ENCODE data around the gene MYL6B. TPM values are rescaled to one million over a fixed set of nuclear protein-coding genes. Genes with fewer than 3 reads are reported as not detected.

MYL6B gene
- polyA plus RNA-seq, 2 of the 4 experiments (the other 2 are of a cell fraction) = 67.0 to 83.9 TPM

DNA sequence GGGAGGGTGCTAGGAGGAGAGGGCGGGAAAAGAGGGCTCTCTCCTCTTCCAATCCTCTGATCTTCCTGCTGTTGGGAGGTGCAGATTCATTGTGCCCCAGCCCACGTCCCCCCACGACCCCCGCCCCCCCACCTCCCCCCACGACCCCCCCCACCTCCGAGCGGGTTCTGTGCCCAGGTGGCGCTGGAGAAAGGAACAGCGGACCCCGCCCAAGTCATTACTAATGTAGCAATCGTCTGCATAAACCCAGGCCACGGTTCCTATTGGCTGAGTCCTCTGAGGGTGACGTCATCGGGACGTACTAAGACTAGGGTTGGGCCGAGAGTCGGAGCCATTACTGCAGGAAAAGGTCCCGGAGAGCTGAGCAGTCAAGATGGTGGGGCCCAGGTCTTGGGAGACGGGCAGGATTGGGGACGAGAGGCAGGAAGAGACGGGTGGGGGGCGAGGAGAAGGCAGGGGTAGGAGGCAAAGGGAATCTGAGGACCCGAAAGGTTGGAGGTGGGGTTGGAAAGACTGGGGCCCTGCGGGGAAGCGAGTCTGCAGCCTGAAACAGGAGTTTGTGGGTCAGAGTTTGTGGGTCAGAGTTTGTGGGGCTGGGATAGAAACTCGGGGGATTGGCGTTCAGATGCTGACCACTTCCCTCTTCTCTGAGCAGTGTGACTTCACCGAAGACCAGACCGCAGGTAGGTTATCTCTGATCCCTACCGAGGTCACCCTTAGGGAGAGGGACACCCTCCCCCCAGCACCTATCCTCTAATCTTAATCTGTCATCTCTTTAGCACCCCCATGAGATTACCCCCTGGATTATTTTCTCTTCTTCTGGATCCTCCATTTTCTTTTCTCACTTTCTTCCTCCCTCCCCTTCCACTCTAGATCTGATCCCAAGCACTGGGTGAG is 5.9 kb downstream of the MYL6B start, which contains the start of gene MYL6 (continued):
- TF ChIP-seq ESRRA (IDR thresholded peaks at IDR 0.05; ENCODE audit: borderline replicate concordance, low read length) (0 out of 2 replicates have a peak, but pooled peaks have one; percentile 7), RCOR1 (IDR thresholded peaks at IDR 0.05; ENCODE audit: low read depth, low read length) (no peak), RAD21 (conservative IDR thresholded peaks at IDR 0.05 in 1 of 2, IDR thresholded peaks at IDR 0.05 in 1 of 2) (no peak), POLR2AphosphoS2 (conservative IDR thresholded peaks at IDR 0.05; ENCODE audit: low read length) (peak; percentile 71; the same call in 1 of the 2 replicates), ZSCAN20 (CRISPR knock-in tag; IDR thresholded peaks at IDR 0.05) (no peak), MAFK (IDR thresholded peaks at IDR 0.05; ENCODE audit: partially characterized antibody) (no peak), HDAC2 (IDR thresholded peaks at IDR 0.05) (no peak), RARB (CRISPR knock-in tag; IDR thresholded peaks at IDR 0.05) (peak; percentile 69; the same call in 1 of the 2 replicates), RNF2 (IDR thresholded peaks at IDR 0.05; ENCODE audit: borderline replicate concordance, low read depth) (no peak), CHD2 (IDR thresholded peaks at IDR 0.05; ENCODE audit: low read length, partially characterized antibody) (no peak), HOXB5 (CRISPR knock-in tag; IDR thresholded peaks at IDR 0.05) (peak; percentile 41; the same call in 1 of the 2 replicates), CBX8 (IDR thresholded peaks at IDR 0.05) (no peak), GATA3 (IDR thresholded peaks at IDR 0.05; ENCODE audit: borderline replicate concordance) (peak; percentile 29; the same call in 1 of the 2 replicates), NFE2L2 (conservative IDR thresholded peaks at IDR 0.05; ENCODE audit: low read length) (no peak), FOSB (CRISPR knock-in tag; IDR thresholded peaks at IDR 0.05) (peak; percentile 88), CEBPB (IDR thresholded peaks at IDR 0.05) (peak; percentile 37 to 86), PHF8 (IDR thresholded peaks at IDR 0.05; ENCODE audit: borderline replicate concordance, low read depth) (peak; percentile 78; the same call in 1 of the 2 replicates), HOXB13 (CRISPR knock-in tag; IDR thresholded peaks at IDR 0.05; ENCODE audit: low read depth) (no peak), ZFP36 (IDR thresholded peaks at IDR 0.05; ENCODE audit: borderline replicate concordance, partially characterized antibody) (no peak), POLR2A (IDR thresholded peaks at IDR 0.05; ENCODE audit: low read length) (peak; percentile 99), NR3C1 (IDR thresholded peaks at IDR 0.05) (no peak), FOXS1 (CRISPR knock-in tag; IDR thresholded peaks at IDR 0.05) (peak; percentile 55; the same call in 1 of the 2 replicates), SMC3 (IDR thresholded peaks at IDR 0.05) (no peak), SREBF2 (IDR thresholded peaks at IDR 0.05) (no peak)
- TF ChIP-seq, protein P1, sequence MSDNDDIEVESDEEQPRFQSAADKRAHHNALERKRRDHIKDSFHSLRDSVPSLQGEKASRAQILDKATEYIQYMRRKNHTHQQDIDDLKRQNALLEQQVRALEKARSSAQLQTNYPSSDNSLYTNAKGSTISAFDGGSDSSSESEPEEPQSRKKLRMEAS (IDR thresholded peaks at IDR 0.05) = no peak; the same call in none of the 2 replicates
- TF ChIP-seq, protein P2, sequence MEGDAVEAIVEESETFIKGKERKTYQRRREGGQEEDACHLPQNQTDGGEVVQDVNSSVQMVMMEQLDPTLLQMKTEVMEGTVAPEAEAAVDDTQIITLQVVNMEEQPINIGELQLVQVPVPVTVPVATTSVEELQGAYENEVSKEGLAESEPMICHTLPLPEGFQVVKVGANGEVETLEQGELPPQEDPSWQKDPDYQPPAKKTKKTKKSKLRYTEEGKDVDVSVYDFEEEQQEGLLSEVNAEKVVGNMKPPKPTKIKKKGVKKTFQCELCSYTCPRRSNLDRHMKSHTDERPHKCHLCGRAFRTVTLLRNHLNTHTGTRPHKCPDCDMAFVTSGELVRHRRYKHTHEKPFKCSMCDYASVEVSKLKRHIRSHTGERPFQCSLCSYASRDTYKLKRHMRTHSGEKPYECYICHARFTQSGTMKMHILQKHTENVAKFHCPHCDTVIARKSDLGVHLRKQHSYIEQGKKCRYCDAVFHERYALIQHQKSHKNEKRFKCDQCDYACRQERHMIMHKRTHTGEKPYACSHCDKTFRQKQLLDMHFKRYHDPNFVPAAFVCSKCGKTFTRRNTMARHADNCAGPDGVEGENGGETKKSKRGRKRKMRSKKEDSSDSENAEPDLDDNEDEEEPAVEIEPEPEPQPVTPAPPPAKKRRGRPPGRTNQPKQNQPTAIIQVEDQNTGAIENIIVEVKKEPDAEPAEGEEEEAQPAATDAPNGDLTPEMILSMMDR (IDR thresholded peaks at IDR 0.05) = no peak
- TF ChIP-seq, protein P3, sequence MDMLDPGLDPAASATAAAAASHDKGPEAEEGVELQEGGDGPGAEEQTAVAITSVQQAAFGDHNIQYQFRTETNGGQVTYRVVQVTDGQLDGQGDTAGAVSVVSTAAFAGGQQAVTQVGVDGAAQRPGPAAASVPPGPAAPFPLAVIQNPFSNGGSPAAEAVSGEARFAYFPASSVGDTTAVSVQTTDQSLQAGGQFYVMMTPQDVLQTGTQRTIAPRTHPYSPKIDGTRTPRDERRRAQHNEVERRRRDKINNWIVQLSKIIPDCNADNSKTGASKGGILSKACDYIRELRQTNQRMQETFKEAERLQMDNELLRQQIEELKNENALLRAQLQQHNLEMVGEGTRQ (IDR thresholded peaks at IDR 0.05) = no peak
- TF ChIP-seq, protein P4, sequence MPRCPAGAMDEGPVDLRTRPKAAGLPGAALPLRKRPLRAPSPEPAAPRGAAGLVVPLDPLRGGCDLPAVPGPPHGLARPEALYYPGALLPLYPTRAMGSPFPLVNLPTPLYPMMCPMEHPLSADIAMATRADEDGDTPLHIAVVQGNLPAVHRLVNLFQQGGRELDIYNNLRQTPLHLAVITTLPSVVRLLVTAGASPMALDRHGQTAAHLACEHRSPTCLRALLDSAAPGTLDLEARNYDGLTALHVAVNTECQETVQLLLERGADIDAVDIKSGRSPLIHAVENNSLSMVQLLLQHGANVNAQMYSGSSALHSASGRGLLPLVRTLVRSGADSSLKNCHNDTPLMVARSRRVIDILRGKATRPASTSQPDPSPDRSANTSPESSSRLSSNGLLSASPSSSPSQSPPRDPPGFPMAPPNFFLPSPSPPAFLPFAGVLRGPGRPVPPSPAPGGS (IDR thresholded peaks at IDR 0.05) = peak; percentile 96
- TF ChIP-seq, protein P5, sequence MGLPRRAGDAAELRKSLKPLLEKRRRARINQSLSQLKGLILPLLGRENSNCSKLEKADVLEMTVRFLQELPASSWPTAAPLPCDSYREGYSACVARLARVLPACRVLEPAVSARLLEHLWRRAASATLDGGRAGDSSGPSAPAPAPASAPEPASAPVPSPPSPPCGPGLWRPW (IDR thresholded peaks at IDR 0.05) = no peak
- TF ChIP-seq, protein P6, sequence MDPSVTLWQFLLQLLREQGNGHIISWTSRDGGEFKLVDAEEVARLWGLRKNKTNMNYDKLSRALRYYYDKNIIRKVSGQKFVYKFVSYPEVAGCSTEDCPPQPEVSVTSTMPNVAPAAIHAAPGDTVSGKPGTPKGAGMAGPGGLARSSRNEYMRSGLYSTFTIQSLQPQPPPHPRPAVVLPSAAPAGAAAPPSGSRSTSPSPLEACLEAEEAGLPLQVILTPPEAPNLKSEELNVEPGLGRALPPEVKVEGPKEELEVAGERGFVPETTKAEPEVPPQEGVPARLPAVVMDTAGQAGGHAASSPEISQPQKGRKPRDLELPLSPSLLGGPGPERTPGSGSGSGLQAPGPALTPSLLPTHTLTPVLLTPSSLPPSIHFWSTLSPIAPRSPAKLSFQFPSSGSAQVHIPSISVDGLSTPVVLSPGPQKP (IDR thresholded peaks at IDR 0.05; ENCODE audit: low read depth, low read length) = no peak
- TF ChIP-seq, protein P7, sequence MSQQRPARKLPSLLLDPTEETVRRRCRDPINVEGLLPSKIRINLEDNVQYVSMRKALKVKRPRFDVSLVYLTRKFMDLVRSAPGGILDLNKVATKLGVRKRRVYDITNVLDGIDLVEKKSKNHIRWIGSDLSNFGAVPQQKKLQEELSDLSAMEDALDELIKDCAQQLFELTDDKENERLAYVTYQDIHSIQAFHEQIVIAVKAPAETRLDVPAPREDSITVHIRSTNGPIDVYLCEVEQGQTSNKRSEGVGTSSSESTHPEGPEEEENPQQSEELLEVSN (IDR thresholded peaks at IDR 0.05; ENCODE audit: borderline replicate concordance, low read depth) = no peak
